Chondrocyte (in vitro differentiated cells): ENCODE measurements around the gene FMO1. TPM values are rescaled to one million over a fixed set of nuclear protein-coding genes. Genes with fewer than 3 reads are reported as not detected.

ENCODE experiments used
- DNase-seq: peaks from one replicate; pipeline ENCODE4 v3.0.0; 2021; ENCODE audit warnings: mixed read lengths, low spot score
- H3K27ac Mint-ChIP-seq: one replicate; pipeline ENCODE4 v1.8.0; 2021; ENCODE audit warnings: mild to moderate bottlenecking, moderate library complexity, mixed read lengths; ENCODE audit not compliant: unreplicated experiment
- H3K27me3 Mint-ChIP-seq: 2 replicates; pipeline ENCODE4 v1.8.0; 2021; ENCODE audit warnings: low read depth, mixed read lengths
- H3K36me3 Mint-ChIP-seq: 2 replicates; pipeline ENCODE4 v1.8.0; 2021; ENCODE audit warnings: low read depth, mixed read lengths
- H3K4me1 Mint-ChIP-seq: 2 replicates; pipeline ENCODE4 v1.8.0; 2021; ENCODE audit warnings: low read depth, mild to moderate bottlenecking, mixed read lengths
- H3K4me3 Mint-ChIP-seq: one replicate; pipeline ENCODE4 v1.8.0; 2021; ENCODE audit warnings: mild to moderate bottlenecking, moderate library complexity, mixed read lengths; ENCODE audit not compliant: unreplicated experiment
- H3K9me3 Mint-ChIP-seq: 2 replicates; pipeline ENCODE4 v1.8.0; 2021; ENCODE audit warnings: low read depth, mixed read lengths
- total RNA-seq: library from RNA; stranded (reverse); gene quantifications from 3 replicates; pipeline ENCODE4 v1.2.1, GENCODE V29; 2021
- TF ChIP-seq, protein P1 (sequence below): fragments of 200-600 bp; sonication (generic); IDR thresholded peaks from 2 replicates; pipeline ENCODE4 v1.5.0; 2021; ENCODE audit warnings: antibody characterized with exemption, mild to moderate bottlenecking, moderate library complexity

Gene FMO1
- total RNA-seq, 1 donor from 2014 or later: 0.65 TPM

DNA sequence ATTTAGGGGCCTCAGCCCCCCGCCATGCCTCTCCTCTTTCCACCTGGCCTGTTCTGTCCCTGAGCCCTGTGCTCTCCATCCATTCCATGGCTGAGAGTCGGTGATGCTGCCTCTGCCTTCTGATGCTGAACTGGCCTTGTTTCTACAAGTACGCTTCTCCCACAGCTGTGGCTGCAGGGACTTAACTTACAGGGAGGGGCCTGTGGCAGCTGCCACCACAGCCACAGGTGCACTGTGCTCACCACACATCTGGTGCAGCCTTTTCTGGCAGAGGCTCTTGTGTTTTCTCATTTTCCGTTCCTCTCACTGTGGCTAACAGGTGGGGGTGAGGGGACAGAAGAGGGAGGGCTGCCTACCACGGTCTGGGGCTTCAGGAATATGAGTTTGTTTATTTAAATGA, 4.2 kb downstream of the FMO1 start:
- Mint-ChIP-seq H3K36me3 (no peaks in the 10 kb centered on the region), H3K27ac (no peak overlapping the region), H3K4me1 (peaks cover 15% of the 10 kb centered on the region), H3K9me3 (no peaks in the 10 kb centered on the region), H3K27me3 (peaks cover 4% of the 10 kb centered on the region), H3K4me3 (no peak overlapping the region)
- TF ChIP-seq, protein P1, sequence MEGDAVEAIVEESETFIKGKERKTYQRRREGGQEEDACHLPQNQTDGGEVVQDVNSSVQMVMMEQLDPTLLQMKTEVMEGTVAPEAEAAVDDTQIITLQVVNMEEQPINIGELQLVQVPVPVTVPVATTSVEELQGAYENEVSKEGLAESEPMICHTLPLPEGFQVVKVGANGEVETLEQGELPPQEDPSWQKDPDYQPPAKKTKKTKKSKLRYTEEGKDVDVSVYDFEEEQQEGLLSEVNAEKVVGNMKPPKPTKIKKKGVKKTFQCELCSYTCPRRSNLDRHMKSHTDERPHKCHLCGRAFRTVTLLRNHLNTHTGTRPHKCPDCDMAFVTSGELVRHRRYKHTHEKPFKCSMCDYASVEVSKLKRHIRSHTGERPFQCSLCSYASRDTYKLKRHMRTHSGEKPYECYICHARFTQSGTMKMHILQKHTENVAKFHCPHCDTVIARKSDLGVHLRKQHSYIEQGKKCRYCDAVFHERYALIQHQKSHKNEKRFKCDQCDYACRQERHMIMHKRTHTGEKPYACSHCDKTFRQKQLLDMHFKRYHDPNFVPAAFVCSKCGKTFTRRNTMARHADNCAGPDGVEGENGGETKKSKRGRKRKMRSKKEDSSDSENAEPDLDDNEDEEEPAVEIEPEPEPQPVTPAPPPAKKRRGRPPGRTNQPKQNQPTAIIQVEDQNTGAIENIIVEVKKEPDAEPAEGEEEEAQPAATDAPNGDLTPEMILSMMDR: no peak
- DNase-seq: no peak

DNA sequence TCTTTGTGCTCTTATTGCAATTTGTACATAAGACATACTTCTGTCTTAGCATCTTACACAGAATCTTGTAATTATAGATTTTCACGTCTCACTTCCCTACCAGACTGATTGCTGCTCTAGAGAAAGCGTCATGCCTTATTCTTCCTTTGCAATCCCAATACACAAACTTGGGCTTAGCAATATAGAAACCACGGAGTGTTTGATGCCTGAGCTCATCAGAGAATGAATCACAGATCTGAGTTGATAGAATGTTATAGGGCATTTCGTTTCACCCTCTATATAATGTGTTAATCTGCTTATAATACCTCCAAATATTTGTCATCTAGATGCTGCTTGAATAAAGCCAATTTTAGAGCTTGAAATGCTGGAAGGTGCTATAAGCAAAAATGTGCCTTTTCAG, 6.6 kb downstream of the FMO1 start:
- TF ChIP-seq, protein P1: no peak
- Mint-ChIP-seq H3K36me3 (no peaks in the 10 kb centered on the region), H3K27me3 (peaks cover 4% of the 10 kb centered on the region), H3K27ac (no peak overlapping the region), H3K9me3 (no peaks in the 10 kb centered on the region), H3K4me3 (no peak overlapping the region), H3K4me1 (peaks cover 11% of the 10 kb centered on the region)
- no peak for DNase-seq

DNA sequence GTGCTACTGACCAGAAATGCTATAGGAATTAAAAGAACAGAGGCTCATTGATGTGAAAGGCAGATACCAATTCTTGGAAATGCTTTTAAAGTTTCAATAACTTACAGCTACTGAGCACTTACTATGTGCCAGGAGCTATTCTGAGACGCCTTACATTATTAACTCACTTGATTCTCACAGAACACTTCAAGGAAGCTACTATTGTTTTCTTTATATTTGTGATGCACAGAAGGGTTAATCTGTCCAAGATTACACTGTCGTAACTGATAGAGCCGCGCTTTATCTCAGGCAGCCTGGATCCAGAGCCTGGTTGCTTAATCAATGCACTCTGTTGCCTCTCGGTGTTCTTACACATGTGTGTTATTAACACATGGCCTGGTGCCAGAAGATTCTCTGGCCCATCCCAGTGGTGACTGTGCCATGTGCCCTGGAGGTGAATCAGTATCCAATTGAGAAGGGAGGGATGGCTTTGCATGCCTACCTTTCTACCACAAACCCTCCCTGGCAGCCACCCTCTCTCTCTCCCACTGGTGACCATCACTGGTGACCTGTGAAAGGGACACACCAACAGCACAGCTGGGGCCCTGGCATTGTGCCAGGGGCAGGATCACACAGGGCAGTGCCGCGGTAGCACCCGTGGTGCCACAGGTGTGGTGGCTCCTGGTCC, 8.8 kb downstream of the FMO1 start:
- no peak overlapping the region for H3K4me3 Mint-ChIP-seq

DNA sequence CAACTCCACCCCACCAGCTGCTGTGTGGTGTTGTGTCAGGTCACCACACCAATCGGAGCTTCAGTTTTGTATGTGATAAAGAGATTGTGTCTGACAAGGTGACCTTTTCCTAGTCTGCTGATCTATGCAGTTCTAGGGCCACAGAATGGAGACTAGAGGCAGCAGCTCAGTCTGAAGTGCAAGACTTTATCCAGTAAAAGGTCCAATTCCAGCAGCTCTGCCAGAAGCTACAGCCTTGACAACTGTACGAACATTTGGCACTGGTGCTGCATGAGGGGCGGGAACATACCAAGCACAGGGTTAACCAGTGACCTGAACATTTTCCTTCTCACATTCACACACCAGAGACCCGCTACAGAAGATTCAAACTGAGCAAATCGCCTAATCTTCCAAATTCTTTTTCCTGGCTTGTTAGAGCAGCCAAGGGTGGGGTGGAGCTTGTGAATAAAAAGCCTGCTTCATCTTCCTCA, 9.3 kb downstream of the FMO1 start:
- H3K4me1 Mint-ChIP-seq: peaks cover 3% of the 10 kb centered on the region
- no peak overlapping the region for H3K4me3 Mint-ChIP-seq
- no peaks in the 10 kb centered on the region for H3K9me3 Mint-ChIP-seq
- H3K36me3 Mint-ChIP-seq: no peaks in the 10 kb centered on the region
- TF ChIP-seq, protein P1: no peak
- H3K27ac Mint-ChIP-seq: no peak overlapping the region
- no peak for DNase-seq
- H3K27me3 Mint-ChIP-seq: peaks cover 2% of the 10 kb centered on the region

More for the DNA sequence above, 8.8 kb downstream of the FMO1 start:
- no peak for DNase-seq
- Mint-ChIP-seq H3K4me1 (peaks cover 5% of the 10 kb centered on the region), H3K36me3 (no peaks in the 10 kb centered on the region), H3K9me3 (no peaks in the 10 kb centered on the region), H3K27ac (no peak overlapping the region), H3K27me3 (peaks cover 2% of the 10 kb centered on the region)
- TF ChIP-seq, protein P1: no peak

DNA sequence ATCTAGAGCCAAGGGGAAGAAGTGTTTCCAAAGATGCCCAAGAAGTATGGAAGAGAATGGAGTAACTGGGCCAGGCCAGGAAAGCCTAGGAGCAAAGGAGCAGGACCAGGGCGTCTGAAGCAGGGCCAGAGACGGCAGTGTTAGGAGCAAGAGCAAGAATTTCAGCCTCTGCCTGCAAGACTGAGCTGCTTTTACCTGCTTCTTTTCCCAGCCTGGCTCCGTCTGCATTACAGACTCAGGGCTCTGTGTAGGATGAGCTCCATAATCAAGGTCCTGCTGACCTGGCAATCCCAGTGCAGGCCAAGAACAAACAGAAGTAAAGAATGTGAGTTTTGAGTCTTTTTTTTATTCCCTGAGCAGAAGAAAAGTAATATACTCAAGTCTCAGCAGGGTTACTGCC, 10.1 kb downstream of the FMO1 start:
- TF ChIP-seq, protein P1: no peak
- H3K4me3 Mint-ChIP-seq: no peak overlapping the region
- no peak for DNase-seq
- no peak overlapping the region for H3K27ac Mint-ChIP-seq
- H3K9me3 Mint-ChIP-seq: no peaks in the 10 kb centered on the region
- H3K27me3 Mint-ChIP-seq: no peaks in the 10 kb centered on the region
- H3K36me3 Mint-ChIP-seq: no peaks in the 10 kb centered on the region
- peaks cover 3% of the 10 kb centered on the region for H3K4me1 Mint-ChIP-seq
